ENCODE data around the gene SLC38A10. TPM values are rescaled to one million over a fixed set of nuclear protein-coding genes. Genes with fewer than 3 reads are reported as not detected.

Gene SLC38A10
- total RNA-seq, 1 experiment from 2014 or later = 20.8 TPM

DNA sequence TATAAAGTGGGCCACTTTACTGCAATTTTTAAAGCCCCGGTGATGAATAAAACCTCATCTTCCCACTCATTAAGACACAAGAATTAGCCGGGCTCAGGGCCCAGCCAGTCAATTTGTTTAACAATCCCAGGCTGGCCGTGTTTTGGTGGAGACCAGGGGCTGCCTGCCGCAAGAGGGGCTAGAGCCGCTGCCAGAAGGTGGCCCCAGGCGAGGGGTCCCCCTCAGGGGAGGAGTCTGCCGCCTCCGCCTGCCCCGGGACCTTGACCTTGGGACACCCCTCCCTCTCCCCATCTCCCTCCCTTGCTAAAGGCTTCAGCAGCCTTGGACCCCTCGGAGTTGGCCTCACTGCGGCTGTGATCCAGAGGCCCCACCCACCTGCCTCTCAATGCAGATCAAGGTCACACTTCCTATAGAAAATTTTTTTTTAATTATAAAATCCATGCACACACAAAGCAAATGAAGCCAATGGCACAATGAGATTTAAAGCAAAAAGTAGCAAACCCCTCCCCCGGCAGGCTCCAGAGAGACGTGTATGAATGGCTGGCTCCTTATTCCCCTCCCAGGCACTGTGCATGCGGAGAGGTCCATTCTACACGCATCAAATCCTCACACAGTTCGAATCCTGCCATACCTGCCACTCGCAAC lies 23.0 kb upstream of the SLC38A10 start:
- no peaks in the 10 kb centered on the region for H3K4me1 ChIP-seq (ENCODE audit: low read length)
- H3K4me3 ChIP-seq (ENCODE audit: low read length) = no peak overlapping the region
- H3K4me2 ChIP-seq (ENCODE audit: low read depth, low read length, poor library complexity, severe bottlenecking) = no peak overlapping the region
- no peak for DNase-seq
- H3K9me3 ChIP-seq (ENCODE audit: low read length) = no peaks in the 10 kb centered on the region
- H3K9ac ChIP-seq (ENCODE audit: low read length) = no peak overlapping the region
- H4K20me1 ChIP-seq (ENCODE audit: insufficient read depth, low read depth, low read length) = no peaks in the 10 kb centered on the region
- no peaks in the 10 kb centered on the region for H3K27me3 ChIP-seq (ENCODE audit: low read length)
- no peaks in the 10 kb centered on the region for H3K9me2 ChIP-seq (replicated peaks; ENCODE audit: insufficient read depth, low read length)
- H3K36me3 ChIP-seq (ENCODE audit: insufficient read depth, low read length) = no peaks in the 10 kb centered on the region
- no peak overlapping the region for H2AFZ ChIP-seq (ENCODE audit: low read length)
- H3K79me2 ChIP-seq (ENCODE audit: low read length) = no peaks in the 10 kb centered on the region
- no peak overlapping the region for H3K27ac ChIP-seq (ENCODE audit: low read length)

DNA sequence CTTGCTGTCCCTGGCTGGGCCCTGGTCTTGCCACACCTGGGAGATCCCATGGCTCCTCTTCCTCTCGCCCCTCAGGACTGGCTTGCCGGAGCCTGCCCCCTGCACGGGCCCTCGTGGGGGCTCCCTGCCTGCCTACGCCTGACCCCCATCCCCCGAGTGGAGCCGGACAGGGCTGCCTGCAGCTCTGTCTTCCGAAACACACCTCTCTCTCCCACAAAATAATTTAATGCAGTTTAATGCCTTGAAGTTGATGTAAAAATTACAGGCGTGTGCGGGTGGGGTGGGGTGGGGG lies 22.4 kb upstream of the SLC38A10 start:
- Histone ChIP-seq H2AFZ (ENCODE audit: low read length) (no peak overlapping the region), H3K27ac (ENCODE audit: low read length) (no peak overlapping the region), H3K4me2 (ENCODE audit: low read depth, low read length, poor library complexity, severe bottlenecking) (no peak overlapping the region), H3K9ac (ENCODE audit: low read length) (no peak overlapping the region), H3K4me1 (ENCODE audit: low read length) (no peaks in the 10 kb centered on the region), H3K9me3 (ENCODE audit: low read length) (no peaks in the 10 kb centered on the region), H4K20me1 (ENCODE audit: insufficient read depth, low read depth, low read length) (no peaks in the 10 kb centered on the region), H3K9me2 (replicated peaks; ENCODE audit: insufficient read depth, low read length) (no peaks in the 10 kb centered on the region), H3K4me3 (ENCODE audit: low read length) (no peak overlapping the region), H3K36me3 (ENCODE audit: insufficient read depth, low read length) (no peaks in the 10 kb centered on the region), H3K27me3 (ENCODE audit: low read length) (no peaks in the 10 kb centered on the region), H3K79me2 (ENCODE audit: low read length) (no peaks in the 10 kb centered on the region)
- DNase-seq = no peak

DNA sequence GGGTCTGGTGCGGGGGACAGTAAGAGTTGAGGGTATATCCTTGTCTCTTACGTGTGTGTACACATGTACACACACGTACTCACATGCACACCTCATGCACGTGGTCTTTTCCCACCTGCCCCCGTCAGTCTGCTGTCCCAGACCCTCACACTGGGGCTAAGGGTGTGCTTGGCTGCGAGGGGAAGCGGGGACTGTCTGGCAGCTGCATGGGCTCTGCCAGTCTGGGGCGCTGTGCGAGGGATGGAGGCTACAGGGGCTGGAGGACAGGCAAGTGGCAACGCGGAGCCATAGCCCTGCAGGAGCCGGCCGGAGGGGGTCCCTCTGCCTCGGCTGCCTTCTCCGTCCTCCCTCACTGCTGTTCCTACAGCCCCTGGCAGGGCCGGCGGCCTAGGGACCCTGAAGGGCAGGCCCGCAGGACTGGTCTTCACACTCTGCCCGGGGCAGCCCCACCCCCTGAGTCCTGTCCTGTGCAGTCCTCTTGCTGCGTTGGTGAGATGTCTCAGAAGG lies 20.8 kb upstream of the SLC38A10 start:
- H3K4me1 ChIP-seq (ENCODE audit: low read length) = no peaks in the 10 kb centered on the region
- no peaks in the 10 kb centered on the region for H4K20me1 ChIP-seq (ENCODE audit: insufficient read depth, low read depth, low read length)
- no peak for DNase-seq
- H3K4me3 ChIP-seq (ENCODE audit: low read length) = no peak overlapping the region
- H2AFZ ChIP-seq (ENCODE audit: low read length) = no peak overlapping the region
- H3K4me2 ChIP-seq (ENCODE audit: low read depth, low read length, poor library complexity, severe bottlenecking) = no peak overlapping the region
- H3K27ac ChIP-seq (ENCODE audit: low read length) = no peak overlapping the region
- H3K9me2 ChIP-seq (replicated peaks; ENCODE audit: insufficient read depth, low read length) = no peaks in the 10 kb centered on the region
- H3K79me2 ChIP-seq (ENCODE audit: low read length) = no peaks in the 10 kb centered on the region
- H3K9ac ChIP-seq (ENCODE audit: low read length) = no peak overlapping the region
- no peaks in the 10 kb centered on the region for H3K9me3 ChIP-seq (ENCODE audit: low read length)
- no peaks in the 10 kb centered on the region for H3K27me3 ChIP-seq (ENCODE audit: low read length)
- no peaks in the 10 kb centered on the region for H3K36me3 ChIP-seq (ENCODE audit: insufficient read depth, low read length)

DNA sequence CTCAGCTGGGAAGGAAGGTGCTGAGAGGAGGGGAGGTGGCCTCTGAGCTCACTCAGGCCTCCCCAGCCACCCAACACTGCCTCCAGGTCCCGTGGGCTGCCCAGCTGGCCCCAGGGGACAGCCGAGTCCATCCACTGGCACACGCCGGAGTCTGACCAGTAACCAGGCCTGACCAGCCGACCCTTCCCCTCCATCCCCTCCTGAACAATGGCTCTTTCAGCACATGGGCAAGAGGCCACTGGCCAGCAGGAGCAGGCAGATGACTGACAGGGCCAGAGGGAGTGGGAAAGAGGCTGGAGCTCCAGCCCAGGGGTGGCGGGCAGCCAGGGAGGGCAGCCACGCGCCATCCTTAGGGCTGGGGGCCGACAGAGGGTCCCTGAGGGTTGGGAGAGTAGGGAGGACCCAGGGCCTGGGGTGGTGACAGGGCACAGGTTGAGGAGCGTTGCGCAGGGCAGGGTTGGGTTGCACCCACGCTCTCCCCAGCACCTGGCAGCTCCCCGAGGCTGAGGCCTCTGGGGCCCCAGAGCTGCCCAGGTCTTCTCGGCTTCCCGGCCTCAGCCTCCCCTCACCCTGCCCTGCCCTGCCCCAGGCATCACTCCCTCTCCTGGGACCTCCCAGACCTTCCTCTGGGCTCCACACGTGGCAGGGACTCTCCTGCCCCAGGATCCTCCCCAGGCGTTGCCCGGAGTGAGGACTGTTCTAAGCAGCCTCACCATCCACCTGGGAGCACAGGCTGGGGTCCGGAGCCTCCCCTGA lies 20.2 kb upstream of the SLC38A10 start:
- Histone ChIP-seq H3K79me2 (ENCODE audit: low read length) (no peaks in the 10 kb centered on the region), H3K27me3 (ENCODE audit: low read length) (no peaks in the 10 kb centered on the region), H3K36me3 (ENCODE audit: insufficient read depth, low read length) (no peaks in the 10 kb centered on the region), H3K27ac (ENCODE audit: low read length) (no peak overlapping the region), H4K20me1 (ENCODE audit: insufficient read depth, low read depth, low read length) (no peaks in the 10 kb centered on the region), H3K4me3 (ENCODE audit: low read length) (no peak overlapping the region), H3K9me3 (ENCODE audit: low read length) (no peaks in the 10 kb centered on the region), H3K4me1 (ENCODE audit: low read length) (no peaks in the 10 kb centered on the region), H2AFZ (ENCODE audit: low read length) (no peak overlapping the region), H3K4me2 (ENCODE audit: low read depth, low read length, poor library complexity, severe bottlenecking) (no peak overlapping the region), H3K9ac (ENCODE audit: low read length) (no peak overlapping the region), H3K9me2 (replicated peaks; ENCODE audit: insufficient read depth, low read length) (no peaks in the 10 kb centered on the region)
- DNase-seq = no peak

DNA sequence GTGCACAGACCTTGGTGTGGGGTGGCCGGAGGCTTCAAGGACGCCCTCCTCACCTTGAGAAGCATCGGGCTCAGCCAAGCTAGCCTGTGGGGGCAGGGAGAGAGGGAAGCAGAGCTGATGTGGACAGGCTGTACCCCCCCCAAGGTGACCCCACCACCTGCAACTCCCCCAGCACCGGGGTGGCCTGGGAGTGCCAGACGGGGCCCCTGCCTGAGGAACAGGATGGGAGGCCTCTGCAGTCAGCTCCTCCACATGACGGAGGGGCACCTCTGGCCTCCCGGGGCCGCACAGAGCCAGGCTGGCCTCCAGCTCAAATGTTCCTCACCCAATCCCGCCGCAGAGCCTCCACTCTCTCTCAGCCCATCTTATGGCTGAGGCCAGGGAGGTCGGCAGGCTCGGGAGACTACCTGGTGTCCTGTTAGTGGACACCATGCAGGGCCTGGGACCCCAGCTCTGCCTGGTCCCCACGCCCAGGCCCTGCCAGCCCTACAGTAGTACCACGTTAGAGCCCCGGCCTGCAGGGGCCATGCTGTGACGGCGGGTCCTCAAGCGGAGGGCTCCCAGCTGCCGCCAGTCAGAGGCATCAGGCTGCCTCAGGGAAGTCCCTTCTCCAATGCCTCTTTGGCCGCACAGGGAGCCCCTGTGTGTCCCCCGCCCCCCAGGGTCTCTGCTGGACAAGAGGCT lies 19.4 kb upstream of the SLC38A10 start:
- H3K4me2 ChIP-seq (ENCODE audit: low read depth, low read length, poor library complexity, severe bottlenecking) = no peak overlapping the region
- H3K9ac ChIP-seq (ENCODE audit: low read length) = no peak overlapping the region

DNA sequence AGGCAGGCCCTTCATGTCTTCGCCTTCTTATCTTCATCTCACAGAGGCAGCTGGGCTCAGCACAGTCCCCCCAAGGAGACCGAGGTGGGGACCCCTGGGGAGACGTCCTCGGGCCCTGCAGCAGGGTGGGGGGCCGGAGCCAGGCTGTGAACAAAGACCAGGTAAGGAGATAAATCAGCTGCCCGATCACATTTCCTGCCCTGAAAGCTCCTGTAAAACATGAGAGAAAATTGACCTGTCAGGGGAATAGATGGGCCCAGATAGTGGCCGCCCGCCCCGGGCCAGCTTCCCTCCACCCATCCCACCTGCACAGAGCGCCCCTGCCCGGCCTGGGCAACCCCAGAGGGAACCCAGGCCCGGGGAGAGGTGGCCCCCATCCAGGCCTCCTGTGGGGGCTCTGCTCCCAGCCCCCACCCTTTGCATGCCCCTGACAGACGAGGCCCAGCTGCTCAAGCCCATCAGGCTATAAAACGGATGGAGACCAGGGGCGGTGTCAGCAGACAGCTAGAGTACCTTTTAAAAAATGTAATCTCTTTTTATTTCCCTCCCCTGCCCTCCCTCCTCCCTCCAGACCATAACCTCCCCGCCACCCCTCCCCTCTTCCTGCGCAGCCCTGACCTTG lies 18.8 kb upstream of the SLC38A10 start:
- Histone ChIP-seq H3K9ac (ENCODE audit: low read length) (no peak overlapping the region), H3K36me3 (ENCODE audit: insufficient read depth, low read length) (no peaks in the 10 kb centered on the region), H3K4me1 (ENCODE audit: low read length) (no peaks in the 10 kb centered on the region), H3K4me3 (ENCODE audit: low read length) (no peak overlapping the region), H3K9me3 (ENCODE audit: low read length) (no peaks in the 10 kb centered on the region), H3K4me2 (ENCODE audit: low read depth, low read length, poor library complexity, severe bottlenecking) (no peak overlapping the region), H3K9me2 (replicated peaks; ENCODE audit: insufficient read depth, low read length) (no peaks in the 10 kb centered on the region), H3K27ac (ENCODE audit: low read length) (no peak overlapping the region), H3K79me2 (ENCODE audit: low read length) (no peaks in the 10 kb centered on the region), H2AFZ (ENCODE audit: low read length) (no peak overlapping the region), H4K20me1 (ENCODE audit: insufficient read depth, low read depth, low read length) (no peaks in the 10 kb centered on the region), H3K27me3 (ENCODE audit: low read length) (no peaks in the 10 kb centered on the region)
- DNase-seq = no peak

More for the DNA sequence above, 19.4 kb upstream of the SLC38A10 start:
- Histone ChIP-seq H3K4me1 (ENCODE audit: low read length) (no peaks in the 10 kb centered on the region), H2AFZ (ENCODE audit: low read length) (no peak overlapping the region), H3K4me3 (ENCODE audit: low read length) (no peak overlapping the region), H3K9me2 (replicated peaks; ENCODE audit: insufficient read depth, low read length) (no peaks in the 10 kb centered on the region), H3K27me3 (ENCODE audit: low read length) (no peaks in the 10 kb centered on the region), H4K20me1 (ENCODE audit: insufficient read depth, low read depth, low read length) (no peaks in the 10 kb centered on the region), H3K79me2 (ENCODE audit: low read length) (no peaks in the 10 kb centered on the region), H3K27ac (ENCODE audit: low read length) (no peak overlapping the region), H3K9me3 (ENCODE audit: low read length) (no peaks in the 10 kb centered on the region), H3K36me3 (ENCODE audit: insufficient read depth, low read length) (no peaks in the 10 kb centered on the region)
- DNase-seq = no peak

DNA sequence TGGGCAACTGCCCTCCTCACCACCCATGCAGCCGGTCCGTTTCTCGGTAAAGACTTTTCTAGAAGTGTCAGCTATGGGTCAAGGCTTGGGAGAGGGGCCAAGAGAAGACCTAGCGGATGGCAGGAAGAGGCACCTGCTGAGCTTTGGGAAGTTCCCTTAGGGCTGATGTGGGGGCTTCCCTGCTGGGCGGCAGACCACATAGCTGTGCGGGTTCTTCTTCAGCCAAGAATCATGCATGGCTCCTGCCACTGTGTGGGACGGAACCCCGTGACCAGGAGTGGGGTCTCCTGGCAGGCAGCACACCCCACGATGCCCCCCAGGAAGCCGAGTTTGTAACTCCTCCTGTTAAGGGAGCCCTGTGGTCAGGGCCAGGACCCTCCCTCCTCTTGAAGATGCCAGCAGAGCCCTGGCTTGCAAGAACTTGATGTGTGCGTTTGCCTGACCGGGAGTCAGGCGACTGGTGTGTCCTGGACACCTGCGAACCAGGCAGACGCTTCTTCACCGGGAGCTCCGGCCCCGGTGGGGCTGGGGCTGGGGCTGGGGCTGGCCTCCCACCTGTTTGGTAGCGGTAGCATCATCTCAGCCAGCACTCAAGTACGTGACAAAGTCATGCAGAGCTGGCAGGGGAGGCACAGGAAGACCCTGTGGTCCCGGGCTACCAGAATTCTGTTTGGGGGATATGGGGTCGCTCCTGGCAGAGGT lies 17.7 kb upstream of the SLC38A10 start:
- Histone ChIP-seq H3K4me3 (ENCODE audit: low read length) (no peak overlapping the region), H3K4me2 (ENCODE audit: low read depth, low read length, poor library complexity, severe bottlenecking) (no peak overlapping the region), H3K9me3 (ENCODE audit: low read length) (no peaks in the 10 kb centered on the region), H3K27me3 (ENCODE audit: low read length) (no peaks in the 10 kb centered on the region), H3K27ac (ENCODE audit: low read length) (no peak overlapping the region), H3K36me3 (ENCODE audit: insufficient read depth, low read length) (no peaks in the 10 kb centered on the region), H4K20me1 (ENCODE audit: insufficient read depth, low read depth, low read length) (no peaks in the 10 kb centered on the region), H3K9me2 (replicated peaks; ENCODE audit: insufficient read depth, low read length) (no peaks in the 10 kb centered on the region), H3K9ac (ENCODE audit: low read length) (no peak overlapping the region), H2AFZ (ENCODE audit: low read length) (no peak overlapping the region), H3K4me1 (ENCODE audit: low read length) (no peaks in the 10 kb centered on the region), H3K79me2 (ENCODE audit: low read length) (no peaks in the 10 kb centered on the region)
- no peak for DNase-seq

Measured in Karpas-422 (cell line).